LNCaP clone FGC (cell line): ENCODE measurements around the gene GALNT18.

Experiments used
- DNase-seq: peaks from one replicate; pipeline ENCODE4 v3.0.0-alpha.2; 2011; ENCODE audit warnings: low read depth
- H3K4me3 ChIP-seq: 2 replicates; pipeline ENCODE4 v1.5.1; 2011; ENCODE audit warnings: mild to moderate bottlenecking, low read depth, low read length, control low read depth
- CTCF ChIP-seq: IDR thresholded peaks from 2 replicates; pipeline ENCODE4 v1.5.1; 2012; ENCODE audit warnings: mild to moderate bottlenecking; ENCODE audit not compliant: control insufficient read depth, insufficient read depth; ENCODE audit errors: extremely low read depth

The GALNT18 gene

DNA sequence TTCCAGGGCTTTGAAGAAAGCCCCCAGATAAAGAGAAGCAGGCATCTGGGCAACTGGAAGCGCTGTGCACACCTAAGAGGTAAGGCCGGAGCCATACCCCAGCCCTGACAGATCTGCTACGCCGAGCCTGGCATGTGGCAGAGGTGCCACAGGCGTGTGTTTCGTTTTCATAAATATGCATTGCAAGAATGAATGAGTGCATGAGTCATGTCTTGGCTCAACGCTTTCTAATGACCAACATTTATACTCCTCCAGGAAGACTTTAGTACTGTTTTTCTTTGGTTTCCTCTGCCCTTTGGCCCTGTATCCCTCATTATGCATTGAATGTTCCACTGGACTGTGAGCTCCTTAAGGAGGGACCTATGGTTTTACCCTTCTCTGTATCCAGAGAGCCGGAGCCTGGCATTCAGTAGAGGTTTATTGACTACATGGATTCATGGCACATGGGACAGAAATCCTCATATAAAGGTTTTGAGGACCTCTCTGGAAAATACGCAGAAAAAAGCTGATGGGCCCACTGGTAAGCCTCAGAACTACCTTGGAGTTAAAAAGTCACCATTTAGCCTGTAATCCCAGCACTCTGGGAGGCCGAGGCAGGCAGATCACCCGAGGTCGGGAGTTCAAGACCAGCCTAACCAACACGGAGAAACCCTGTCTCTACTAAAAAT, 229.9 kb downstream of the GALNT18 start:
- TF ChIP-seq CTCF = no peak

GRCh38 chr11:11391169-11391568, 230.6 kb downstream of the GALNT18 start:
- no peak overlapping the region for H3K4me3 ChIP-seq
- DNase-seq = no peak
- no peak for TF ChIP-seq CTCF

More for the DNA sequence above, 229.9 kb downstream of the GALNT18 start:
- H3K4me3 ChIP-seq = no peak overlapping the region
- no peak for DNase-seq

- H3K4me3 ChIP-seq = no peak overlapping the region
- DNase-seq = no peak
- TF ChIP-seq CTCF = no peak
Observed at GRCh38 chr11:11390068-11390771, 231.6 kb downstream of the GALNT18 start.

DNA sequence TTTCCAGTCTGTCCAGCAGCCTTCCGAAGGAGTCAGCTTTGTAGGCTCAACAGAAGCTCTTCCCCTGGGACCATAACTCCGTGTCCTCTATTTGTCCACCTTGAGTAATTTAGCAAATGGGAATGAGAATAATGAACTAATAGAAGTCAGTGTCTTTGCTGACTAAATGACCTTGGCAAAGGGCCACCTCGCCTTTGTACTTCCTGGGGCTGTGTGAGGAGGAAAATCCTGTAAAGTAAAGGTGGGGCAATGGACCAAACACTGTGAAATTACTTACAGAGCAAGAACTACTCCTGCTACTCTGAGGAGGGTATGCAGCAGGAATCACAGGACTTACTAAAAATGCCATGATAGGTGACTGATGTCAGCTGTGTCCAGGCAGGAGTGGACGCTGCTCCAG, 232.6 kb downstream of the GALNT18 start:
- DNase-seq = no peak
- no peak for TF ChIP-seq CTCF
- no peak overlapping the region for H3K4me3 ChIP-seq

DNA sequence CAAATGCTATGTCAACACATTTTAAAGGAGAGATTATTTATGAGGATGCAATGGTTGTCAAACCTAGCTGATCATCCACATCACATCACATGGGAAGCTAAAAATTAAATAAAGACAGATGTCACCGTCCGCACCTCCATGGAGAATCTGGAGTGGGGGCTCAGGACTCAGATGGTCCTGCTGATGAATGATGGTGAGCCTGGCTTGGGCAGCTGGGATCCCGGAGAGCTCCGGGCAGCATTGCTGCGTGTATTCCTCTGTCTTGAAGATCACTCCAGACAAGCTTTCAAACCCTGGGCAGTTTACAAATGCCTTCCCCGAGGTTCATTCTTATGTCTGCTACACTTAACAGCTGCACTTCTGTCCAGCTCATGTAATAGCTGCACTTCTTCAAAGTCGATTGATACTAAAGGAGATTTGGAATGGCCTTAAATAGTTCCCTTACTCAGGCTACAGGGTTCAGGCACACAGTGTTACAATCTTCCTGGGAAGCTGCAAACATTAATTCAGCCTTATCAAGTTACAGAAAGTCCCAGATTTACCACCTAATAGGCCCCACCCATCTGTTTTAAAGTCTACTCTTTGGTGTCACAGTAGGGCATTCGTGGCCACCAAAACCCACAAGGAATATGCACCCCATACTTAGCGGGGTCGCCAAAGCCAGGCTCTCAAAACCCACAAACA, 234.0 kb downstream of the GALNT18 start:
- H3K4me3 ChIP-seq = no peak overlapping the region
- no peak for DNase-seq
- TF ChIP-seq CTCF = no peak

GRCh38 chr11:11387207-11387606, 234.6 kb downstream of the GALNT18 start:
- H3K4me3 ChIP-seq = no peak overlapping the region
- no peak for TF ChIP-seq CTCF
- no peak for DNase-seq

- no peak overlapping the region for H3K4me3 ChIP-seq
- no peak for DNase-seq
- no peak for TF ChIP-seq CTCF
Observed at GRCh38 chr11:11384829-11385228, 237.0 kb downstream of the GALNT18 start.
